H9 (cell line): ENCODE data around the gene HRC. TPM values are rescaled to one million over a fixed set of nuclear protein-coding genes. Genes with fewer than 3 reads are reported as not detected.

Experiments
- DNase-seq: peaks from one replicate; pipeline ENCODE4 v3.0.0-alpha.2; 2017
- H2AFZ ChIP-seq: one replicate; pipeline ENCODE4 v1.6.1; 2013; ENCODE audit warnings: mild to moderate bottlenecking, low read length, control low read depth, moderate library complexity
- H2AK5ac ChIP-seq: 2 replicates; pipeline ENCODE4 v1.6.1; 2013; ENCODE audit warnings: low read length, control low read depth, mixed read lengths; ENCODE audit not compliant: insufficient read length
- H2BK120ac ChIP-seq: one replicate; pipeline ENCODE4 v1.6.1; 2013; ENCODE audit warnings: low read depth, mild to moderate bottlenecking, low read length, control low read depth, inconsistent platforms; ENCODE audit not compliant: poor library complexity, severe bottlenecking
- H2BK12ac ChIP-seq: 2 replicates; pipeline ENCODE4 v1.6.1; 2013; ENCODE audit warnings: low read length, control low read depth, mixed read lengths, low read depth; ENCODE audit not compliant: insufficient read length
- H2BK15ac ChIP-seq: 2 replicates; pipeline ENCODE4 v1.6.1; 2013; ENCODE audit warnings: low read depth, low read length, control low read depth
- H2BK20ac ChIP-seq: one replicate; pipeline ENCODE4 v1.6.1; 2013; ENCODE audit warnings: low read depth, mild to moderate bottlenecking, low read length, control low read depth, inconsistent platforms; ENCODE audit not compliant: poor library complexity, severe bottlenecking
- H2BK5ac ChIP-seq: 2 replicates; pipeline ENCODE4 v1.6.1; 2013; ENCODE audit warnings: low read length, control low read depth, mixed read lengths; ENCODE audit not compliant: insufficient read length
- H3K14ac ChIP-seq: 2 replicates; pipeline ENCODE4 v1.6.1; 2013; ENCODE audit warnings: low read length, control low read depth; ENCODE audit not compliant: insufficient read depth
- H3K18ac ChIP-seq: 2 replicates; pipeline ENCODE4 v1.6.1; 2013; ENCODE audit warnings: low read depth, mild to moderate bottlenecking, mixed read lengths, low read length, control low read depth; ENCODE audit not compliant: insufficient read length
- H3K23ac ChIP-seq: 2 replicates; pipeline ENCODE4 v1.6.1; 2013; ENCODE audit warnings: low read length, control low read depth, mixed read lengths, low read depth; ENCODE audit not compliant: insufficient read length
- H3K23me2 ChIP-seq: 2 replicates; pipeline ENCODE4 v1.6.1; 2013; ENCODE audit warnings: low read depth, mild to moderate bottlenecking, mixed read lengths, low read length, control low read depth; ENCODE audit not compliant: insufficient read length, poor library complexity, severe bottlenecking
- H3K27ac ChIP-seq: 2 replicates; pipeline ENCODE4 v1.5.1; 2013; ENCODE audit warnings: low read length, control low read depth, mixed read lengths, low read depth; ENCODE audit not compliant: insufficient read length
- H3K27me3 ChIP-seq: 2 replicates; pipeline ENCODE4 v1.6.1; 2013; ENCODE audit warnings: low read length, control low read depth, inconsistent platforms; ENCODE audit not compliant: insufficient read depth
- H3K4ac ChIP-seq: 2 replicates; pipeline ENCODE4 v1.6.1; 2013; ENCODE audit warnings: low read depth, mild to moderate bottlenecking, control low read depth, inconsistent platforms, low read length, moderate library complexity
- H3K4me1 ChIP-seq: 2 replicates; pipeline ENCODE4 v1.6.1; 2013; ENCODE audit warnings: low read length, control low read depth, inconsistent platforms; ENCODE audit not compliant: insufficient read depth
- H3K4me2 ChIP-seq: 2 replicates; pipeline ENCODE4 v1.6.1; 2013; ENCODE audit warnings: low read length, control low read depth, mixed read lengths; ENCODE audit not compliant: insufficient read length, insufficient read depth
- H3K56ac ChIP-seq: 2 replicates; pipeline ENCODE4 v1.6.1; 2013; ENCODE audit warnings: low read depth, mild to moderate bottlenecking, mixed read lengths, low read length, control low read depth; ENCODE audit not compliant: insufficient read length
- H3K79me1 ChIP-seq: 2 replicates; pipeline ENCODE4 v1.6.1; 2013; ENCODE audit warnings: low read depth, mild to moderate bottlenecking, moderate library complexity, low read length, control low read depth, inconsistent platforms; ENCODE audit not compliant: insufficient read depth, poor library complexity, severe bottlenecking
- H3K79me2 ChIP-seq: 2 replicates; pipeline ENCODE4 v1.6.1; 2013; ENCODE audit warnings: low read length, control low read depth, inconsistent platforms; ENCODE audit not compliant: insufficient read depth
- H3K9ac ChIP-seq: 2 replicates; pipeline ENCODE4 v1.6.1; 2013; ENCODE audit warnings: low read length, control low read depth, mixed read lengths; ENCODE audit not compliant: insufficient read length; ENCODE audit errors: extremely low read depth
- H3K9me3 ChIP-seq: one replicate; pipeline ENCODE4 v1.6.1; 2013; ENCODE audit warnings: low read depth, low read length, inconsistent platforms; ENCODE audit not compliant: control insufficient read depth
- H3T11ph ChIP-seq: one replicate; pipeline ENCODE4 v1.6.1; 2013; ENCODE audit warnings: mild to moderate bottlenecking, low read length, control low read depth, inconsistent platforms
- H4K20me1 ChIP-seq: one replicate; pipeline ENCODE4 v1.6.1; 2013; ENCODE audit not compliant: control insufficient read depth, insufficient read length, insufficient read depth
- H4K5ac ChIP-seq: 2 replicates; pipeline ENCODE4 v1.6.1; 2013; ENCODE audit warnings: low read depth, mild to moderate bottlenecking, mixed read lengths, low read length, control low read depth; ENCODE audit not compliant: insufficient read length
- H4K8ac ChIP-seq: replicated peaks from 2 replicates; pipeline ENCODE4 v1.6.1; 2013; ENCODE audit warnings: low read length, control low read depth, mixed read lengths, low read depth; ENCODE audit not compliant: insufficient read length
- H4K91ac ChIP-seq: 2 replicates; pipeline ENCODE4 v1.6.1; 2013; ENCODE audit warnings: low read depth, mild to moderate bottlenecking, moderate library complexity, mixed read lengths, low read length, control low read depth; ENCODE audit not compliant: insufficient read length
- H3K27ac Mint-ChIP-seq, 3 experiments: 2 replicates in 2 of 3; 3 replicates in 1 of 3; pipeline ENCODE4 v1.8.0; 2020 to 2021; ENCODE audit warnings: mixed read lengths in 3 of 3, mild to moderate bottlenecking in 1 of 3, moderate library complexity in 1 of 3
- H3K27me3 Mint-ChIP-seq: 2 replicates; pipeline ENCODE4 v1.8.0; 2021; ENCODE audit warnings: low read depth, mild to moderate bottlenecking, moderate library complexity, mixed read lengths
- H3K36me3 Mint-ChIP-seq, 3 experiments: 2 replicates in 2 of 3; 3 replicates in 1 of 3; pipeline ENCODE4 v1.8.0; 2020 to 2021; ENCODE audit warnings: low read depth in 3 of 3, mixed read lengths in 3 of 3; ENCODE audit not compliant: insufficient read depth in 1 of 3
- H3K4me1 Mint-ChIP-seq, 2 experiments: 2 replicates each; pipeline ENCODE4 v1.8.0; 2020; ENCODE audit warnings: mixed read lengths in 2 of 2
- H3K4me3 Mint-ChIP-seq, 2 experiments: 2 replicates in 1 of 2; 3 replicates in 1 of 2; pipeline ENCODE4 v1.8.0; 2020 to 2021; ENCODE audit warnings: mild to moderate bottlenecking in 2 of 2, mixed read lengths in 2 of 2, moderate library complexity in 1 of 2
- H3K9me3 Mint-ChIP-seq, 2 experiments: 2 replicates in 1 of 2; 3 replicates in 1 of 2; pipeline ENCODE4 v1.8.0; 2020; ENCODE audit warnings: mild to moderate bottlenecking in 2 of 2, mixed read lengths in 2 of 2, moderate library complexity in 1 of 2
- WGBS: extraction: QIAGEN DNeasy Blood & Tissue Kit; methylation state at CpG from one replicate; pipeline ENCODE4 v1.1.7; 2013; ENCODE audit warnings: missing lambda C conversion rate, low lambda C conversion rate, mixed read lengths; ENCODE audit not compliant: insufficient read length; ENCODE audit errors: extremely low coverage; 5-methylcytosine and 5-hydroxymethylcytosine counted together
- total RNA-seq: library from RNA; stranded (reverse); gene quantifications from 2 replicates; pipeline ENCODE4 v1.2.1, GENCODE V29; 2021
- TF ChIP-seq, protein P1 (sequence below): fragments of 200-600 bp; sonication (generic); conservative IDR thresholded peaks from 3 replicates; pipeline ENCODE4 v1.8.0; 2021; ENCODE audit warnings: antibody characterized with exemption, mild to moderate bottlenecking

The HRC gene
- total RNA-seq, 1 experiment from 2014 or later = 1.8 TPM

DNA sequence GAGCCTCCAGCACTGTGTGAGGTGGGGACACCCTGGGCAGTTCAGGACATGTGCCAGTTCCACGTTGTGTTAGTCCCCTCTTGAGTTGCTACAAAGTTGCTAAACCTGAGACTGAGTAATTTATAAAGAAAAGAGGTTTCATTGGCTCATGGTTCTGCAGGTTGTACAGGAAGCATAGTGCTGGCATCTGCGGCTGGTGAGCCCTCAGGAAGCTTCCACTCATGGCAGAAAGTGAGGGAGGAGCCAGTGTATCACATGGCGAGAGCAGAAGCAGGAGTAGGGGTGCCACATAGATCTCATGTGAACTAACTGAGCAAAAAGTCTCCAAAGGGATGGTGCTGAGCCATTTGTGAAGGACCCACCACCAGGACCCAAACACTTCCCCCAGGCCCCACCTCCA, 35.6 kb upstream of the HRC start:
- Histone ChIP-seq H3K9me3 (no peaks in the 10 kb centered on the region), H3K14ac (no peak overlapping the region), H3K79me2 (no peaks in the 10 kb centered on the region), H4K5ac (no peak overlapping the region), H3K27ac (no peak overlapping the region), H3K4me1 (no peaks in the 10 kb centered on the region), H4K20me1 (no peaks in the 10 kb centered on the region), H4K91ac (no peak overlapping the region), H3K18ac (no peak overlapping the region), H3K27me3 (no peaks in the 10 kb centered on the region), H4K8ac (no peak overlapping the region), H3K23ac (no peak overlapping the region), H3K79me1 (no peaks in the 10 kb centered on the region), H2BK120ac (no peak overlapping the region), H2AFZ (no peak overlapping the region), H2AK5ac (no peak overlapping the region), H3K9ac (no peak overlapping the region), H3K4ac (no peak overlapping the region), H2BK15ac (no peak overlapping the region), H3T11ph (no peak overlapping the region), H2BK20ac (no peak overlapping the region), H2BK12ac (no peak overlapping the region), H3K4me2 (no peak overlapping the region), H2BK5ac (no peak overlapping the region), H3K56ac (no peak overlapping the region), H3K23me2 (no peaks in the 10 kb centered on the region)
- Mint-ChIP-seq H3K4me3 (no peak overlapping the region), H3K36me3 (peaks cover 6 to 32% (median 6%) of the 10 kb centered on the region in 3 experiments), H3K4me1 (peaks cover 0 to 4% of the 10 kb centered on the region in 2 experiments; a peak in 2 of 4 replicates), H3K9me3 (peaks cover 0 to 4% of the 10 kb centered on the region in 2 experiments; a peak in 2 of 5 replicates), H3K27me3 (peaks cover 3% of the 10 kb centered on the region), H3K27ac (no peak overlapping the region)
- DNase-seq = no peak
- no CpG with 5 or more reads among the region's 3 CpGs for WGBS
- TF ChIP-seq, protein P1, sequence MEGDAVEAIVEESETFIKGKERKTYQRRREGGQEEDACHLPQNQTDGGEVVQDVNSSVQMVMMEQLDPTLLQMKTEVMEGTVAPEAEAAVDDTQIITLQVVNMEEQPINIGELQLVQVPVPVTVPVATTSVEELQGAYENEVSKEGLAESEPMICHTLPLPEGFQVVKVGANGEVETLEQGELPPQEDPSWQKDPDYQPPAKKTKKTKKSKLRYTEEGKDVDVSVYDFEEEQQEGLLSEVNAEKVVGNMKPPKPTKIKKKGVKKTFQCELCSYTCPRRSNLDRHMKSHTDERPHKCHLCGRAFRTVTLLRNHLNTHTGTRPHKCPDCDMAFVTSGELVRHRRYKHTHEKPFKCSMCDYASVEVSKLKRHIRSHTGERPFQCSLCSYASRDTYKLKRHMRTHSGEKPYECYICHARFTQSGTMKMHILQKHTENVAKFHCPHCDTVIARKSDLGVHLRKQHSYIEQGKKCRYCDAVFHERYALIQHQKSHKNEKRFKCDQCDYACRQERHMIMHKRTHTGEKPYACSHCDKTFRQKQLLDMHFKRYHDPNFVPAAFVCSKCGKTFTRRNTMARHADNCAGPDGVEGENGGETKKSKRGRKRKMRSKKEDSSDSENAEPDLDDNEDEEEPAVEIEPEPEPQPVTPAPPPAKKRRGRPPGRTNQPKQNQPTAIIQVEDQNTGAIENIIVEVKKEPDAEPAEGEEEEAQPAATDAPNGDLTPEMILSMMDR = no peak
